Central memory CD8-positive, alpha-beta T cell (primary cell): Measurements from ENCODE around the gene BCR.
"Not testable (repeated sequence)": the region's sequence is repeated elsewhere in the genome, so short reads cannot be mapped to it uniquely, and the experiment has no call there.

Experiments used
- ATAC-seq: fragments of 150-1000 bp; cut with Tn5 transposase; replicated peaks from 2 replicates; pipeline ENCODE4 v1.10.0; 2022; ENCODE audit warnings: mild to moderate bottlenecking, moderate FRiP score, moderate number of reproducible peaks; ENCODE audit not compliant: poor library complexity, severe bottlenecking; ENCODE audit errors: extremely low read depth
- DNase-seq, 2 donors: peaks; one replicate each; pipeline ENCODE4 v3.0.0; 2021; ENCODE audit warnings: low spot score in 2 of 2
- H3K27ac Mint-ChIP-seq: one replicate; pipeline ENCODE4 v1.8.0; 2022; ENCODE audit warnings: low read depth, mild to moderate bottlenecking, moderate library complexity, mixed read lengths
- H3K27me3 Mint-ChIP-seq: one replicate; pipeline ENCODE4 v1.8.0; 2022; ENCODE audit warnings: mixed read lengths
- H3K36me3 Mint-ChIP-seq: one replicate; pipeline ENCODE4 v1.8.0; 2022; ENCODE audit warnings: mild to moderate bottlenecking, moderate library complexity, mixed read lengths; ENCODE audit not compliant: insufficient read depth
- H3K4me1 Mint-ChIP-seq: one replicate; pipeline ENCODE4 v1.8.0; 2022; ENCODE audit warnings: mixed read lengths
- H3K4me3 Mint-ChIP-seq: one replicate; pipeline ENCODE4 v1.8.0; 2022; ENCODE audit warnings: mild to moderate bottlenecking, moderate library complexity, mixed read lengths
- H3K9me3 Mint-ChIP-seq: one replicate; pipeline ENCODE4 v1.8.0; 2022; ENCODE audit warnings: mixed read lengths

Gene BCR

DNA sequence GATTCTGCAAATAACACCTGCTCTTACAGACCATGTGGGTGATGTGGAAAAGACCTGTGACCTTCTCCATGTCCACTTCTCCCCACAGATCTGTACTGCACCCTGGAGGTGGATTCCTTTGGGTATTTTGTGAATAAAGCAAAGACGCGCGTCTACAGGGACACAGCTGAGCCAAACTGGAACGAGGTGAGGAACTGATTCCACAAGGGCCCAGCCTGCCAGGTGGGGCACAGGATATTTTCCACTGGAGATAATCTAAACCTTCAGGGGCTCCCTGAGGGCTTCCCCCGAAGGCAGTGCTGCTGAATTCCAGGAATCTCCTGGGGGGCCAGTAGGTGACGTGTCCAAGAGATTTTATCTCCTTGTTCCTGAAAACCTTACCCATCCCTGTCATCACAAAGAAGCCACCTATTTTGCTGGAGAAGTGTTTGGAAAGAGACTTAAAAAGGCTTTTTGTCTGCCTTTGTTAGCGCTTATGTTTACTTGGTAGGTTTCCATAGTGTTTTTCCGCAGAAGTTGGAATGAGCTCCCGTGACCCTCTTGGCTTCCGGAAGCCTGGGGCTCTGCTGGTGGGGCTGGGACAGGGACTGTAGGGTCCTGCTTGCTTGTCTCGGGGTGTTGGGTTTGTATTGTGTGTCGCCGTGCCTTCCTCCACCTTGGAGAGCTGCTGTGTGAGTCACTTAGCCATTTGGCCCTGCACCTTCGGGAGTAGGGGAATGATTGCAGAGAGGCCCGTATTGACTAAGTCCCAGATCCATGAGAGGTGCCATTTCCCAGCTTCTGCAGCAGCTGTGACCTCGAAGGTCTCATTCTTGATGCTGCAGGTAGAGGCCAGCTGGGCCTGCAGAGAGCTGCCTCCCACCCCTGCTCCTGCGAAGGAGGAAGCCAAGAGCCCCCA lies 112.4 kb downstream of the BCR start:
- Mint-ChIP-seq H3K4me3 (no peak overlapping the region), H3K27me3 (no peaks in the 10 kb centered on the region), H3K9me3 (no peaks in the 10 kb centered on the region), H3K27ac (no peak overlapping the region), H3K4me1 (peaks cover 15% of the 10 kb centered on the region), H3K36me3 (peaks cover 51% of the 10 kb centered on the region)
- DNase-seq: no peak
- no peak for ATAC-seq

DNA sequence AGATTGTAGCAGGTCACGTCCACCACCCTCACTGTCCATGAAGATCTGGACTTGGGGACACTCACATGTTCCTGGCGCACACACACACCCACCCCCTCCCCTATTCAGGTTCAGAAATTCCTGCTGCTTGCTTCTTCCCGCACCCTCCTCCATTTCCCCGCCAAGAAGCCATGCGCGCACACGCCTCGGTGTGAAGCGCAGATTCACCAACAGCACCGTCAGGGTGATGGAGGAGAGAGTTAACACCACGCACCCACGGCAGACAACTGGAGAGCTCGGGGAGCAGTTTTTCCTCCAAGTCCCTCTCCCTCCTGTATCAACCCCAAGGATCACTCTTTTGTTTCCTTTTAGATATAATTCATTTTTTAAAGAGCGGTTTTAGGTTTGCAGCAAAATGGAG lies 113.4 kb downstream of the BCR start:
- ATAC-seq (no peak), DNase-seq (no peak)
- Mint-ChIP-seq H3K27me3 (no peaks in the 10 kb centered on the region), H3K9me3 (no peaks in the 10 kb centered on the region), H3K4me3 (no peak overlapping the region), H3K36me3 (peaks cover 58% of the 10 kb centered on the region), H3K4me1 (peaks cover 15% of the 10 kb centered on the region), H3K27ac (no peak overlapping the region)

DNA sequence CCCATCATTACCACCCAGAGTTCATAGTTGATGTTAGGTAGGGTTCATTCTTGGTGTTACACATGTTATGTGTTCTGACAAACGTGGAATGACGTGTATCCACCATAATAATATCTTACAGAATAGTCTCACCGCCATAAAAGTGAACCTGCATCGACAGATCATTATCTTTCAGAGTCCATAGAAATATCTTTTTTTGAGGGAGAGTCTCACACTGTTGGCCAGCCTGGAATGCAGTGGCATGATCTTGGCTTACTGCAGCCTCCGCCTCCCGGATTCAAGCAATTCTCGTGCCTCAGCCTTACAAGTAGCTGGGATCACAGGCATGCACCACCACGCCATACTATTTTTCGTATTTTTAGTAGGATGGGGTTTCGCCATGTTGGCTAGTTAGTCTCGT lies 113.9 kb downstream of the BCR start:
- Mint-ChIP-seq H3K4me3 (no peak overlapping the region), H3K27me3 (no peaks in the 10 kb centered on the region), H3K9me3 (no peaks in the 10 kb centered on the region), H3K4me1 (peaks cover 15% of the 10 kb centered on the region), H3K36me3 (peaks cover 60% of the 10 kb centered on the region), H3K27ac (no peak overlapping the region)
- DNase-seq: no peak
- no peak for ATAC-seq

DNA sequence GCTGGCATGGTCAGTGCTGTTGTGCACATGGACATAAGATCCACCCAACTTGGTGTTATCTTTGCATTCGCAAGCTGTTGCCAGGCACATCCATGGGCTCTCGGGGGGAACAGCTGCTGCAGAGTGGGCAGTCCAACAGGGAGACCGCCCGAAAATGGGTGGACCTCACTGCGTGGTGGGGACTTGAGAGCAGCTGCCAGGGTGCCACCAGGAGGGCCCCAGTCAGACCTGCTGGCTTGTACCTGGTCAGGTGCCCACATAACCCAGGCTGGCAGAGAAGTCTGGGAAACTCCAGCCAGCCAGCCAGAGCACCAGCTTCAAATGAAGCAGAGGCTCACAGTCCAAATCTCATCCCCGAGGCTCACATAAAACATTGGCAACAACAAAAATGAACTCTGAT lies 120.2 kb downstream of the BCR start:
- peaks cover 49% of the 10 kb centered on the region for H3K36me3 Mint-ChIP-seq
- DNase-seq (no peak), ATAC-seq (no peak)
- H3K9me3 Mint-ChIP-seq: no peaks in the 10 kb centered on the region
- H3K4me3 Mint-ChIP-seq: no peak overlapping the region
- no peaks in the 10 kb centered on the region for H3K27me3 Mint-ChIP-seq
- H3K27ac Mint-ChIP-seq: no peak overlapping the region
- H3K4me1 Mint-ChIP-seq: no peaks in the 10 kb centered on the region

DNA sequence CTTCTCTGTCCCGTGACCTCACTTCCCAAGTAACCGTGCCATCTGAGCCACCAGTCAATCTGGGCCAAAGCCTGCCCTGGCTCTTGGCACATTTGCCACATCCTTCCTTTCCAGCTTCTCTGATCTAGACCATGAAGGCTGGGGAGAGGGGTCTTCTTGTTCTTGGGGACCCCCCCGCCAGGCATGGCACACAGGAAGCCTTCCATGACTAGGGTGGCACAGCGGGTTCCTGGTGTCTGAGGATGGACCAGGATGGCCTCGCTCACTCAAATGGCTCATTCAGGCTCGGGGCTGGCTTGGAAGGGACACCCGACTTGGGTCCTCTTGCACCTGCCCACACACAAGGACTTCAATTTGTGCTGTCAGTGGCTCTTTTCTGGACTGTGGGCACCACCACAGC lies 121.3 kb downstream of the BCR start:
- no peak overlapping the region for H3K4me3 Mint-ChIP-seq
- DNase-seq (no peak), ATAC-seq (no peak)
- H3K27me3 Mint-ChIP-seq: no peaks in the 10 kb centered on the region
- no peaks in the 10 kb centered on the region for H3K4me1 Mint-ChIP-seq
- H3K9me3 Mint-ChIP-seq: no peaks in the 10 kb centered on the region
- peaks cover 49% of the 10 kb centered on the region for H3K36me3 Mint-ChIP-seq
- H3K27ac Mint-ChIP-seq: no peak overlapping the region

DNA sequence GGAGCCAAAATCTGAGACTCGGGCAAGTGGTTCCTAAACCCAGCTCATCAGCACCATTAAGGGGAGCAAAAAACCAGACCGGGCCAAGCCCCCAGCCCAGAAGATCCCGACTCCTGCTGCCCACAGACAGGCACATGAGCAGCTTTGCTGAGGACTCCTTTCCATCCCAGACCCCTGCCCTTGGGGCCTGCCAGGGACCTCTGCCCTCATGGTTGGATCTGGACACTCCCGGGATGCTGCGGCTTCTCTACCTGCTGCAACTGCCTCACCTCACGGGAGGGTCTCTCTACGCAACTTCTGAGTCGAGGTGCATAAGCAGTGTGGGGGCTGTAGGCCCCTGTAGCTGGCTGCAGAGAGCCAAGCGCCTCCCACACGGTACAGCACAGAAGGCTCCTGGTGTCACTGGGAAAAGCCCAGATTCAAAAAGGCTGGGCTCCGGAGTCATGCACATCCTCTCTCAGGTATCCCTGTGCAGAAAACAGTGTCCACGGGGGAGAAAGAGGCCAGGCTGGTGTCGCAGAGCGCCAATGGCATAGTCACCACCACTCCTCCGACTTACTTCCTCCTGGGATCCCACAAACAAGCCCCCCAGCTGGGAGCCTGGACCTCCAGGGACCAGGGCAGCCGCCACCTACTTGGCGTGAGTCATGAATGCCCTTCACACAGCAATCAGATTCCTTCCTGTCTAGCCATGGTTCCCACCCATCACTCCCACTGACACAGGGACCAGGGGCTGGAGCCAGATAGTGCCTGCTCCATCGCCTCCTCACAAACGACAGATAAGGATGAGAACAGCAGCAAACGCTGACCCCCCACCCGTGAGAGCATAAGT lies 122.1 kb downstream of the BCR start:
- Mint-ChIP-seq H3K27ac (no peak overlapping the region), H3K4me1 (no peaks in the 10 kb centered on the region), H3K4me3 (no peak overlapping the region), H3K9me3 (no peaks in the 10 kb centered on the region), H3K27me3 (no peaks in the 10 kb centered on the region), H3K36me3 (peaks cover 45% of the 10 kb centered on the region)
- DNase-seq: no peak
- no peak for ATAC-seq

DNA sequence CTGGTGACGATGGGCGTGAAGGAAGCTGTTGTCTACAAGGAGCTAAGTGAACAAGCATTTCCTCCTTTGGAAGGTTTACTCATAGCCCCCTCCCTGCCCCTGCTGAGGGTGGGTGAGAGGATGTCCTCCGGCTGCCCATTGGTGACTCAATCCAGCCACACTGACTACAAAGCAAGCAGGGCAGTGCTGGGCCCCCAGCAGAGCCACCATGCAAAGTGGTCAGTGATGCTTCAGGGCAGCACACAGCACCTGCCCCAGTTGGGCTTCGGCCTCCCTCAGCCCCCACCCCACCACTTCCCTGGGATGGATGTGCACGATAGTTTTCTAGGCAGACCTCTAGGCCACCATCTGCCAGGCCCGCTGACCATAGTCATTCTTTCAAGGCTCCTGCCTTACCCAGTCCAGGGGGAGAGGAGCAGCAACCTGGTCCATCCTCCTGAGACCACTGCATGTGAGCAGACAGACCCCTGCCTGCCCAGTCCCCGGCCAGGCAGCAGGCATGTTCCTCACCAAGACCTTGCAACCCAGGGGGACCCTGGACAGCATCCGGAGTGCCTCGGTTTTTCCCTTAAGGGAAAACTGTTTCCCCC lies 125.1 kb downstream of the BCR start:
- Mint-ChIP-seq H3K4me3 (no peak overlapping the region), H3K27ac (no peak overlapping the region), H3K36me3 (peaks cover 32% of the 10 kb centered on the region), H3K27me3 (no peaks in the 10 kb centered on the region), H3K4me1 (no peaks in the 10 kb centered on the region), H3K9me3 (no peaks in the 10 kb centered on the region)
- no peak for ATAC-seq
- DNase-seq: peak in 1 of 2 donors; percentile 3

DNA sequence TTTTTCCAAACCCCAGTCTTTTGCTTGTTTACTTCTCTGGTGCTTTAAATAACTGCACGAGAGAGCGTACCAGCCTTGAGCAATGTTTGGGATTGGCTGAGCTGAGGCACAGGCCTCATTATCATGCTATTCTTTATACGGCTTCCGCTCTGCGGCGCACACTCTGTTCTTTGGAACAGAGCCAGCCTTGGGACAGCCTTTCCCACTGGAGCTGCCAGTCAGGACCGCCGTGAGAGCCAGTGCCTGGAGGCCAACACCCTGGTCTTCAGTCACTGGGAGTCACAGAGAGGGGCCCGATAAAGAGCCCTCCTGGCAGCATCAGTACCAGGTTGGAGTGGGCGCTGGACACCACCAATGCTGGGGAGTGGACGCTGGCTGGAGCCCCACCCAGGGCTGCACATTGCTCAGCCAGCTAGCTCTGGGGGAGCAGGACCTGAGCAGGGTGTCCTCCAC lies 125.6 kb downstream of the BCR start:
- peak in 1 of 2 donors; percentile 6 for DNase-seq
- H3K27ac Mint-ChIP-seq: no peak overlapping the region
- H3K4me3 Mint-ChIP-seq: no peak overlapping the region
- no peaks in the 10 kb centered on the region for H3K27me3 Mint-ChIP-seq
- no peaks in the 10 kb centered on the region for H3K9me3 Mint-ChIP-seq
- H3K36me3 Mint-ChIP-seq: peaks cover 31% of the 10 kb centered on the region
- no peak for ATAC-seq
- H3K4me1 Mint-ChIP-seq: no peaks in the 10 kb centered on the region

DNA sequence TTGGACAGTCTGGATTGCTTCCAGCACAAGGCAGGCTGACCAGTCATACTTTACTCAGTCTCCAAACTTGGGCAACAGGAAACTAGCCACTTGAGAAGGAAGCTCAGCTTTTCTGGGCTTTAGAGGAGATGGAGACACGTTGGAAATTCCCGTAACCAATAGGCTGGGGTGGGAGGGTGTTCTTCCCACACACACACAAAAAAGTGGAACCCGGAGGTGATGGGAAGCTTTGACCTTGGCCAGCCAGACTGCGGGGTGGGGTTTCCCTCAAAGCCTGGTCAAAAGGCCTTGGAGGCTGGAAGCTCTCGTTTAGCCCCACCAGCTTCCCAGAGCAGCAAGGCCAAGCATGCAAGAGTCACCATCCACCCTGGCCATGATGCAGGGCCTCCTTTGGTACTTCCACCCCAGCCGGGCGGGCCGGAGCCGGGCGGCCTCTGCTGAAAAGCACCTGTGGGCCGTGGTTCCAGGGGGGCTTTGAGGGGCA lies 126.2 kb downstream of the BCR start:
- Mint-ChIP-seq H3K9me3 (no peaks in the 10 kb centered on the region), H3K27ac (no peak overlapping the region), H3K4me1 (no peaks in the 10 kb centered on the region), H3K27me3 (no peaks in the 10 kb centered on the region), H3K36me3 (peaks cover 27% of the 10 kb centered on the region), H3K4me3 (no peak overlapping the region)
- ATAC-seq (no peak), DNase-seq (no peak)

DNA sequence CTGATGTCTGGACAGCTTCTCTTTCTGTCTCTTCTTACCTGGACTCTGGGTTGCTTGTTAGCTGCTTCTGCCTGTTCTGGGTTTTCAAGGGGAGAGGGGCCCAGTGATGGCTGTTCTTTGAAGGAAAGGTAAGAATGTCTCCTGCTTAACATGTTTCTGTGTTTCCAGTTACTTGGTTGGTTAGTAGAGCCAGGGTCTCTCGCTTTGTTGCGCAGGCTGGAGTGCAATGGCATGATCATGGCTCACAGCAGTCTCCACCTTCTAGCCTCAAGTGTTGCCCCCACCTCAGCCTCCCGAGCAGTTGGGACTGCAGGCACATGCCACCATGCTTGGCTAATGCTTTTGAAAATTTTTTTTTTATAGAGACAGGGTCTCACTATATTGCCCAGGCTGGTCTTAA lies 126.6 kb downstream of the BCR start:
- H3K4me1 Mint-ChIP-seq: no peaks in the 10 kb centered on the region
- no peak overlapping the region for H3K4me3 Mint-ChIP-seq
- DNase-seq (peak in 1 of 2 donors; percentile 12), ATAC-seq (no peak)
- no peaks in the 10 kb centered on the region for H3K27me3 Mint-ChIP-seq
- H3K36me3 Mint-ChIP-seq: peaks cover 27% of the 10 kb centered on the region
- H3K9me3 Mint-ChIP-seq: no peaks in the 10 kb centered on the region
- H3K27ac Mint-ChIP-seq: no peak overlapping the region

DNA sequence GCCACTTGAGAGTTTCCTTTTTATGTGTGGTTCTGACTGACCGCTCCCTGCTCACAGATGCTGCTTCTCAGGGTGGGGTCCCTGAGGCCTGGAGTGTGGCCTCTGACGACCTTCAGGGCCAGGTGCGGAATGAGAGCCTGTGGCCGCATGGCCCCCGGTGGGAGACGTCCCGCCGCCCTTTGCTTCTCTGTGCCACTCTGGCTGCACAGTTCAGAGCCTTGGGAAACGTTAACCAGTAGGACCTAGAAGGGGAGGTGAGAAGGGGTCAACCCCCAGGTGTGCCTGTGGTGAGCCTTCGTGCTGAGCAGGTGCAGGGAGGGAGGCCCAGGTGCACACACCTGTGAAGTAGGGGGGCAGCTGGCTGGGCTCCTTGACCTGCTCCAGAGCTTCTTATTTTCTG lies 127.2 kb downstream of the BCR start:
- DNase-seq, H3K4me1 Mint-ChIP-seq, H3K9me3 Mint-ChIP-seq, H3K4me3 Mint-ChIP-seq, H3K27me3 Mint-ChIP-seq, ATAC-seq, H3K27ac Mint-ChIP-seq: not testable (repeated sequence)
- peaks cover 27% of the 10 kb centered on the region for H3K36me3 Mint-ChIP-seq

DNA sequence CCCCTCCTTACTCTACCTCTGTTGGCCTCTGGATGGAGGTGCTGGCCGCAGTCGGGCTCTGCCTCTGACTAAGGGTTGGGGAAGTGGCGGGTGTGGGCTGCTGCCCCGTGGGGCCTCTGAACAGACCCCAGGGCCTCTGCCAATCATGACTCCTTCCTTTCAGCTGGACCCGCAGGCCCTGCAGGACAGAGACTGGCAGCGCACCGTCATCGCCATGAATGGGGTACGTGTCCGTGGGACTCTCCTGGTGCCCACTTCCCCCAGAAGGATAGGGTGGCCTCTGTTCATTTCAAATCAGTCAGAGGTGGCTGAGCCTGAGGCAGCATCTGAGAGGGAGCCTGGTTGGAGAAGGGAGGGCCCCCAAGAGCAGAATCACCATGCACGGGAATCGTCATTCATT lies 129.0 kb downstream of the BCR start:
- H3K4me1 Mint-ChIP-seq, ATAC-seq, H3K27me3 Mint-ChIP-seq, H3K9me3 Mint-ChIP-seq, H3K4me3 Mint-ChIP-seq, H3K27ac Mint-ChIP-seq: not testable (repeated sequence)
- DNase-seq: peak in 1 of 2 donors; percentile 7
- H3K36me3 Mint-ChIP-seq: peaks cover 26% of the 10 kb centered on the region
